GM21576 (cell line): ENCODE data around the gene SEZ6L.
"Not testable (repeated sequence)": the region's sequence is repeated elsewhere in the genome, so short reads cannot be mapped to it uniquely, and the experiment has no call there.

Source experiments
- ATAC-seq: cut with Tn5 transposase; IDR thresholded peaks from one replicate; pipeline ENCODE4 v1.9.1; 2021; ENCODE audit warnings: mild to moderate bottlenecking, moderate library complexity; ENCODE audit not compliant: unreplicated experiment

Gene SEZ6L

GRCh38 chr22:26374391-26375026, 205.2 kb downstream of the SEZ6L start:
- ATAC-seq: no peak

- ATAC-seq: no peak
Measured at GRCh38 chr22:26377170-26377830, 208.0 kb downstream of the SEZ6L start.

GRCh38 chr22:26380072-26380830, 211.0 kb downstream of the SEZ6L start:
- no peak for ATAC-seq

GRCh38 chr22:26382782-26383181, 213.5 kb downstream of the SEZ6L start:
- ATAC-seq: no peak

- no peak for ATAC-seq
Measured at GRCh38 chr22:26383968-26384556, 214.8 kb downstream of the SEZ6L start.

GRCh38 chr22:26385164-26385563, 215.9 kb downstream of the SEZ6L start:
- ATAC-seq: no peak

GRCh38 chr22:26389125-26389524, 219.9 kb downstream of the SEZ6L start:
- no peak for ATAC-seq

- no peak for ATAC-seq
Measured at GRCh38 chr22:26391091-26391490, 221.8 kb downstream of the SEZ6L start.

- no peak for ATAC-seq
Measured at GRCh38 chr22:26391623-26392022, 222.4 kb downstream of the SEZ6L start.

- no peak for ATAC-seq
Measured at GRCh38 chr22:26393929-26394328, 224.7 kb downstream of the SEZ6L start.

GRCh38 chr22:26394777-26395176, 225.5 kb downstream of the SEZ6L start:
- no peak for ATAC-seq

GRCh38 chr22:26395926-26396325, 226.7 kb downstream of the SEZ6L start:
- ATAC-seq: no peak

- no peak for ATAC-seq
Measured at GRCh38 chr22:26398741-26399153, 229.5 kb downstream of the SEZ6L start.

- no peak for ATAC-seq
Measured at GRCh38 chr22:26399289-26399688, 230.0 kb downstream of the SEZ6L start.

GRCh38 chr22:26401726-26402125, 232.5 kb downstream of the SEZ6L start:
- no peak for ATAC-seq

GRCh38 chr22:26404851-26405421, 235.7 kb downstream of the SEZ6L start:
- no peak for ATAC-seq

- no peak for ATAC-seq
Measured at GRCh38 chr22:26406118-26406517, 236.9 kb downstream of the SEZ6L start.

- not testable (repeated sequence) for ATAC-seq
Measured at GRCh38 chr22:26408562-26409220, 239.4 kb downstream of the SEZ6L start.

- no peak for ATAC-seq
Measured at GRCh38 chr22:26409719-26410335, 240.6 kb downstream of the SEZ6L start.

GRCh38 chr22:26410386-26410785, 241.1 kb downstream of the SEZ6L start:
- no peak for ATAC-seq
